Astrocyte of the cerebellum (primary cell): ENCODE data around the gene FGD4.
A peak's percentile ranks its signal among the peaks of the same experiment; 100 is the strongest.

Source experiments
- DNase-seq: peaks from one replicate; pipeline ENCODE4 v3.0.0-alpha.2; 2011; ENCODE audit warnings: low read depth
- H3K4me3 ChIP-seq: 2 replicates; pipeline ENCODE4 v1.5.1; 2011; ENCODE audit warnings: mild to moderate bottlenecking, low read depth, low read length, moderate library complexity
- in situ Hi-C: cut with HindIII; loops from 2 replicates; pipeline ENCODE4 v1.10.0; 2017; ENCODE audit warnings: low sequenced_read_pairs
- TF ChIP-seq, protein P1 (sequence below): IDR thresholded peaks from 2 replicates; pipeline ENCODE4 v1.5.1; 2012; ENCODE audit warnings: low read length, low read depth, moderate library complexity, mild to moderate bottlenecking; ENCODE audit errors: missing control alignments

Gene FGD4

DNA sequence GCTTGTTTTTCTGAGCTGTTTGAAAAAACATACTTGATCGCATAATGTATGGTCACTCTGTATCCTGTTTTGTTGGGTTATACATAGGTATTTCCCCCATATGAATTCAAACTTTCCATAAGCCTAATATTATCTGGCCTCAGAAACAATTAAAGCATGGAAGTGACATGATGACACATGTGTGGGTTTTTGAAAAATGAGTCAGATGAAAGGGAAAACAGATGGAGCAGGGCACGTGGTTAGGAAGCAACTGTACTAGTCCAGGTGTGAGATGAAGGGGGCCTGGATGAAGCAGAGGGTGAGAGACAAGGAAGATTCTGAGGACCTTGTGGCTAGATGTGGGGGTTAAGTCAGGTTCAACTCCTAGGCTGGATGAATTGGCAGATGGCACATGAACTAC lies 187.0 kb downstream of the FGD4 start:
- no peak overlapping the region for H3K4me3 ChIP-seq
- DNase-seq: peak; percentile 20
- in situ Hi-C loops: no loop called here
- TF ChIP-seq, protein P1, sequence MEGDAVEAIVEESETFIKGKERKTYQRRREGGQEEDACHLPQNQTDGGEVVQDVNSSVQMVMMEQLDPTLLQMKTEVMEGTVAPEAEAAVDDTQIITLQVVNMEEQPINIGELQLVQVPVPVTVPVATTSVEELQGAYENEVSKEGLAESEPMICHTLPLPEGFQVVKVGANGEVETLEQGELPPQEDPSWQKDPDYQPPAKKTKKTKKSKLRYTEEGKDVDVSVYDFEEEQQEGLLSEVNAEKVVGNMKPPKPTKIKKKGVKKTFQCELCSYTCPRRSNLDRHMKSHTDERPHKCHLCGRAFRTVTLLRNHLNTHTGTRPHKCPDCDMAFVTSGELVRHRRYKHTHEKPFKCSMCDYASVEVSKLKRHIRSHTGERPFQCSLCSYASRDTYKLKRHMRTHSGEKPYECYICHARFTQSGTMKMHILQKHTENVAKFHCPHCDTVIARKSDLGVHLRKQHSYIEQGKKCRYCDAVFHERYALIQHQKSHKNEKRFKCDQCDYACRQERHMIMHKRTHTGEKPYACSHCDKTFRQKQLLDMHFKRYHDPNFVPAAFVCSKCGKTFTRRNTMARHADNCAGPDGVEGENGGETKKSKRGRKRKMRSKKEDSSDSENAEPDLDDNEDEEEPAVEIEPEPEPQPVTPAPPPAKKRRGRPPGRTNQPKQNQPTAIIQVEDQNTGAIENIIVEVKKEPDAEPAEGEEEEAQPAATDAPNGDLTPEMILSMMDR: no peak

DNA sequence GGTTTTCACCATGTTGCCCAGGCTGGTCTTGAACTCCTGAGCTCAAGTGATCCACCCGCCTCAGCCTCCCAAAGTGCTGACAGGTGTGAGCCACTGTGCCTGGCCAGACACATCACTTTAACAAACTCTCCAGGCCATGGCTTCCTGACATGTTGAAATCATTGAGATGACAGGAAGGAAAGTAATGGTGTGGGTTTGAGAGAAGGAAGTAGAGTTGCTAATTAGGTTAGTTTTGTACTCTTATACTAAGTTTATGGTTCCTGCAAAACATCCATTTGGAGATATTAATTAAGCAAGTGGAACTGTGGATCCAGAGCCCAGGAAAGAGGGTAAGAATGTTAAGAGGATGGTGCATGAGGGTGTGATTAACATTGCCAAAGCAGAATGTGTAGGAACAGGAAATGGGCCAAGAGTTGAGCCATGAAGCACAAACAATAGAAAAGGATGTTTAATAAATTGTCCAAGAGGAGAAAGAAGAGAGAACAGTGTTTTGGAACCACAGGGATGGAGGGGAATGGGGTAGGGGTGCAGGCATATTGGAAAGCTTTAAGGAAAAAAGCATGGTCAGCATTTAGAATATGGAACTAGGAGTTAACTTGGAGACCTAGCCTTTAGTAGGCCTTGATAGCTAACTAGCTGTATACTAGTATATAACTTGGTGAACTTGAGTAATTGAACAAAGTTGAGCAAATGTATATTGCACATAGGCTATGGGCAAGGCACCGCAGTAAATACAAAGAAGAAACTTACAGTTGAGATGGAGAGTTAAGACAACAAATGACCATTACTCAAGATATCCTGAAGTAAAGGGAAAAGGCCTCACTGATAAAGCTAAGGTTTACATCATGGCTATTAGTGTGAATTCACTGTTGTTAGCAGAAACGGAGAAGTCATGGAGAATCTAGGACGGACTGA lies 188.5 kb downstream of the FGD4 start:
- TF ChIP-seq, protein P1: no peak
- H3K4me3 ChIP-seq: no peak overlapping the region

DNA sequence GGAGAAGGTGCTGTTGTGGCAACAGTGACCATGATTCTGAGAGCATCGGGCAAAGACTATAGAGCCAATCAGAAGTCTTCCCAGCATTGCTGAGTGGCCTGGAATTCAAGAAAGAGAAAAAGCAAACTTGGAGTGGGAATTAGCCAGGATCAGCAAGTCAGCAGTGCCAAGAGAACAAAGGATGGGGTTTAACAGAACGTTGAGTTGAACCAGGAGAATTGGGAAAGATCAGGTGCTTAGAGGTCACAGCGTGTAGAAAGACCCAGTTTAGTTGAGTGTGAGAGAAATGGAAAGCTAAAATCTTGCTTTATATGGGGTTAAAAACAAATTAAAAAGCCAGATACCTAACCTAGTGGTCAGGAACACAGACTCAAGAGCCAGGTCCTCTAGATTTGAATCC lies 189.2 kb downstream of the FGD4 start:
- TF ChIP-seq, protein P1: no peak
- in situ Hi-C loops: no loop called here
- no peak for DNase-seq

More for the DNA sequence above, 188.5 kb downstream of the FGD4 start:
- DNase-seq: no peak
- in situ Hi-C loops: no loop called here

DNA sequence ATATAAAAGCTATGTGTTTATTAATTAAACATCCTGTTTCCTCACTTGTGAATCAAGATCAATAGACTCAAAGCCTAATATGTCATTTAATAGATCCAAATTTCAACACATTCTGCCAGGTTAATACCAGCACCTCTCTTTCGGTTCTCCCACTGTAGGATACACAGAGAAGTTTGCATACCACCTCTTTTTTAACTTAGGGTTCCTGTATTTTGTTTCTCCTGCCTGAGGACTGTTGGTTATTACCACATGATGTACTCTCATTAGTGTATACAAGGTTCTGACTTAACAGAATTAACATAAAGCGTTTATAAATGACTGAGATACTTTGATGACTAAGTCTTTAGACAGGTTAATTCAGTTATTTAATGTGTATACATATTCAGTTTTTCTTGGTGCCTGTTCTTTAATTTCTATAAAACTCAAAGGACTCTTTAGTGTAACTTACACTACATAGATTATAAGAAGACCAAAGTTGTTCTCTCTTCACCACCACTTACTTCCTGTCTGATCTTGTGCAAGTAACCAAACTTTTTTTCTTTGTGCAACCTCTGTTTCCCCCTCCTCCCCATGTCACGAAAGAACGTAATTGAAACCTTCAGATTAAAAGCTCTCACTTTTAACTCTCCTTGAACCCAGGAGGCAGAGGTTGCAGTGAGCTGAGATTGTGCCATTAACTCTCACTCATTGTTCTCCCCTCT lies 190.0 kb downstream of the FGD4 start:
- TF ChIP-seq, protein P1: no peak
- DNase-seq: no peak
- H3K4me3 ChIP-seq: no peak overlapping the region
- in situ Hi-C loops: no loop called here

More for the DNA sequence above, 189.2 kb downstream of the FGD4 start:
- no peak overlapping the region for H3K4me3 ChIP-seq

DNA sequence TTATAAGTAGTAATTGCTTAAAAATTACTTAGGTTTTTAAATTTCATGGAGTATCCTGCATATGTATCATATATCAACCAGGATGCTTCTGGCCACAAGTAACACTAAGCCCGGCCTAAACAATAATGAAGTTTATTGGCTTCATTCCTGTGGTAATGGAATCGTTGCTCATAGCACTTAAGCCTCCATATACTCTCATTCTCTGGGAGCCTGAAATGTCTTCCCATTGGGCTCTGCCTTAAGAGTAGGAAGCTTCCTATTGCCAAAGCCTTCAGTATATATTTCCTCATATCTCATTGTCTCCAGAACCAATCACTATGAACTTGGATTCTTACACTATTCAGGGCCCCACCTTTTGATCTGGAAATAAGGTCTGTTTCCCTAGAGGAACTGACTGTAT lies 195.9 kb downstream of the FGD4 start:
- DNase-seq: peak; percentile 59
- H3K4me3 ChIP-seq: no peak overlapping the region
- in situ Hi-C loops: no loop called here
- TF ChIP-seq, protein P1: no peak

DNA sequence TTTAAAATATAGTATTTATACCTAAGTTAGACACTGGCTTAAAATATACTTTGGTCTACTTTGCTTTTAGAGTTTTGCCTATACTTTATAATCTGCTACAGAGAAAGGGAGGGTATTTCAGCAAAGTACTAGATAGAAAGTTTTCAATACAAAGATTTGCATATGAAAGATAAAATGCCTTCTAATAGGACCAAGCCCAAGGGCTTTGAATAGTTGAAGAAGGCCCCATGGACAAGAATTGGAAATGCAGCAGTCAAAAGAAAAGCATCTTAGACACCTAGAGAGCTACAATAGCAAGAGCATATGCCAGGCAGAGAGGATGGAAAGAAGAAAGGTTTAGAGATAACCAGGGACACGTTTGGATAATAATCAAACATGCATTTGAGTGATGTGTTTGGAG lies 196.7 kb downstream of the FGD4 start:
- in situ Hi-C loops: no loop called here
- TF ChIP-seq, protein P1: no peak
- DNase-seq: no peak
- H3K4me3 ChIP-seq: no peak overlapping the region
